Lung (tissue), 12 donors: ENCODE data around the gene LAPTM4A. TPM values are rescaled to one million over a fixed set of nuclear protein-coding genes. Genes with fewer than 3 reads are reported as not detected.
A peak's percentile ranks its signal among the peaks of the same experiment; 100 is the strongest.

Source experiments
- ATAC-seq: fragments of 200-7000 bp; cut with Tn5 transposase; one replicate; pipeline ENCODE4 v1.9.1; 2020; ENCODE audit warnings: moderate number of reproducible peaks; ENCODE audit not compliant: insufficient read depth, low FRiP score
- DNase-seq, 3 donors: peaks; one replicate each; pipeline ENCODE4 v3.0.0-alpha.2; 2013 to 2017
- H3K27ac ChIP-seq, 2 donors: one replicate each; pipeline ENCODE4 v1.5.1; 2013; ENCODE audit warnings: mild to moderate bottlenecking in 2 of 2, moderate library complexity in 2 of 2, control low read depth in 1 of 2, inconsistent platforms in 1 of 2, low read depth in 1 of 2, low read length in 1 of 2
- H3K27me3 ChIP-seq, 3 donors: one replicate each; pipeline ENCODE4 v1.5.1; 2013; ENCODE audit warnings: low read length in 2 of 3; ENCODE audit not compliant: control insufficient read depth in 3 of 3, insufficient read depth in 3 of 3
- H3K36me3 ChIP-seq, 4 donors: one replicate each; pipeline ENCODE4 v1.5.1; 2013; ENCODE audit warnings: low read length in 4 of 4, mild to moderate bottlenecking in 1 of 4, moderate library complexity in 1 of 4; ENCODE audit not compliant: control insufficient read depth in 4 of 4, insufficient read depth in 4 of 4
- H3K4me1 ChIP-seq, 5 donors: one replicate each; pipeline ENCODE4 v1.5.1; 2013; ENCODE audit warnings: low read length in 5 of 5, mild to moderate bottlenecking in 2 of 5, moderate library complexity in 1 of 5; ENCODE audit not compliant: control insufficient read depth in 5 of 5, insufficient read depth in 5 of 5
- H3K4me3 ChIP-seq: one replicate; pipeline ENCODE4 v1.5.1; 2013; ENCODE audit warnings: mild to moderate bottlenecking, control low read depth, moderate library complexity
- H3K9ac ChIP-seq, 2 donors: one replicate each; pipeline ENCODE4 v1.5.1; 2013; ENCODE audit warnings: low read length in 2 of 2, control low read depth in 1 of 2; ENCODE audit not compliant: insufficient read depth in 1 of 2
- H3K9me3 ChIP-seq, 4 donors: one replicate each; pipeline ENCODE4 v1.5.1; 2013; ENCODE audit warnings: low read length in 3 of 4, mild to moderate bottlenecking in 1 of 4, moderate library complexity in 1 of 4; ENCODE audit not compliant: control insufficient read depth in 4 of 4, insufficient read depth in 3 of 4
- CTCF ChIP-seq: IDR thresholded peaks from 2 replicates; pipeline ENCODE4 v1.5.1; 2012; ENCODE audit warnings: mild to moderate bottlenecking; ENCODE audit errors: control extremely low read depth, extremely low read depth
- WGBS, 2 donors: extraction: QIAGEN DNeasy Blood & Tissue Kit; methylation state at CpG; one replicate each; pipeline ENCODE4 v1.1.7; 2013; 5-methylcytosine and 5-hydroxymethylcytosine counted together
- polyA plus RNA-seq, 2 donors: library from polyadenylated mRNA; stranded (reverse); fragments of 200-250 nt; gene quantifications; one replicate each; pipeline ENCODE4 v1.2.1, GENCODE V29; 2013
- total RNA-seq, 2 donors: library from RNA; depleted of rRNA in 1 of 2; stranded (reverse); fragments of >200 nt in 1 of 2; gene quantifications; one replicate each; pipeline ENCODE4 v1.2.1, GENCODE V29; 2014 to 2021
- donor health status: control.
- donor health status: control.
- donor health status: Bipolar disorder and iron deficiency.
- donor health status: healthy.
- donor health status: DM: yes; HTN: yes; CAD: no.

The LAPTM4A gene
- total and polyA plus RNA-seq, 4 donors = 155 to 236 (median 204) TPM

- ATAC-seq = no peak
- Histone ChIP-seq H3K9ac (no peak overlapping the region), H3K4me1 (peaks cover 0 to 5% (median 0%) of the 10 kb centered on the region in 5 donors), H3K27me3 (no peaks in the 10 kb centered on the region), H3K4me3 (no peak overlapping the region), H3K36me3 (peaks cover 6 to 48% (median 32%) of the 10 kb centered on the region in 4 donors), H3K27ac (no peak overlapping the region), H3K9me3 (peaks cover 0 to 3% (median 0%) of the 10 kb centered on the region in 4 donors)
- WGBS, 2 donors = 69 to 79% methylated on average over 3 of the region's 3 CpGs
- DNase-seq = no peak
- no peak for TF ChIP-seq CTCF
Measured at GRCh38 chr2:20027705-20028434, 23.6 kb downstream of the LAPTM4A start.

GRCh38 chr2:20027260-20027677, 24.2 kb downstream of the LAPTM4A start:
- DNase-seq = peak in 1 of 3 donors; percentile 13
- no peak for TF ChIP-seq CTCF
- Histone ChIP-seq H3K9ac (no peak overlapping the region), H3K27ac (no peak overlapping the region), H3K27me3 (no peaks in the 10 kb centered on the region), H3K4me3 (no peak overlapping the region), H3K36me3 (peaks cover 6 to 44% (median 29%) of the 10 kb centered on the region in 4 donors), H3K4me1 (peaks cover 0 to 5% (median 0%) of the 10 kb centered on the region in 5 donors), H3K9me3 (peaks cover 0 to 3% (median 0%) of the 10 kb centered on the region in 4 donors)
- 51 to 85% methylated on average over 4 of the region's 4 CpGs for WGBS, 2 donors
- peak; percentile 53 for ATAC-seq

- H3K27ac ChIP-seq = no peak overlapping the region
- DNase-seq = no peak
- no peak for ATAC-seq
- peaks cover 4 to 29% (median 17%) of the 10 kb centered on the region in 4 donors for H3K36me3 ChIP-seq
- no peak overlapping the region for H3K4me3 ChIP-seq
- no peak for TF ChIP-seq CTCF
- no peak overlapping the region for H3K9ac ChIP-seq
- 93 to 95% methylated on average over 3 of the region's 3 CpGs for WGBS, 2 donors
- peaks cover 0 to 5% (median 0%) of the 10 kb centered on the region in 5 donors for H3K4me1 ChIP-seq
- H3K27me3 ChIP-seq = no peaks in the 10 kb centered on the region
- H3K9me3 ChIP-seq = peaks cover 0 to 9% (median 2%) of the 10 kb centered on the region in 4 donors
Measured at GRCh38 chr2:20025065-20025786, 26.2 kb downstream of the LAPTM4A start.
